ENCODE measurements around the gene PRKCH. TPM values are rescaled to one million over a fixed set of nuclear protein-coding genes. Genes with fewer than 3 reads are reported as not detected.

Gene PRKCH
- total and polyA plus RNA-seq, 2 of the 13 experiments (the other 11 are each of a cell fraction or from before 2014, with no cell fraction given): 0.48 to 1.3 TPM

GRCh38 chr14:61537563-61538463 is 216.4 kb downstream of the PRKCH start:
- in situ Hi-C loops (cut with HindIII; ENCODE audit: extremely low pct_ligation_motif_present, low pct_unique_long_range_greater_than_20kb): loop anchor here (10.0 kb wide), 1 partner anchor 63 kb away; no protein-coding TSS in a partner anchor
- Histone ChIP-seq H2AFZ (ENCODE audit: low read length) (no peak overlapping the region), H3K4me3 (replicated peaks in 1 of 3; ENCODE audit: insufficient read depth in 1 of 3, low read depth in 2 of 3, low read length in 3 of 3) (peak overlapping the region; percentile 2 to 44 (median 14); a peak in 3 of 6 replicates), H3K4me2 (ENCODE audit: low read depth, low read length) (peak overlapping the region; percentile 77), H3K4me1 (ENCODE audit: insufficient read depth, low read length) (peaks cover 66% of the 10 kb centered on the region), H3K9ac (ENCODE audit: insufficient read depth, low read depth, low read length) (peak overlapping the region; percentile 78), H3K27me3 (ENCODE audit: control insufficient read depth in 1 of 2, insufficient read depth in 2 of 2, low read length in 2 of 2) (no peaks in the 10 kb centered on the region), H3K9me3 (ENCODE audit: low read length) (no peaks in the 10 kb centered on the region), H3K79me2 (ENCODE audit: insufficient read depth, low read length) (no peaks in the 10 kb centered on the region), H3K36me3 (replicated peaks in 1 of 2; ENCODE audit: control insufficient read depth in 1 of 2, insufficient read depth in 2 of 2, low read length in 2 of 2) (no peaks in the 10 kb centered on the region), H4K20me1 (ENCODE audit: insufficient read depth, low read length) (no peaks in the 10 kb centered on the region), H3K27ac (ENCODE audit: extremely low read length, insufficient read depth, low read length) (peak overlapping the region; percentile 91)
- CTCF ChIA-PET (ENCODE audit: low intra/inter-chr PET ratio, low total read pairs): no interaction called here
- BruUV-seq (replicated peaks): TSS peak; percentile 86
- DNase-seq (ENCODE audit: low spot score): peak; percentile 97
- peak; percentile 90 for FAIRE-seq
- POLR2A ChIA-PET: interaction anchor here (1.0 to 5.6 kb wide), 14 partner anchors 9 to 224 kb away, joined by 3 to 146 read pairs (median 6); partner anchors contain the start of genes HIF1A and SNAPC1
- ATAC-seq: peak; percentile 87
- WGBS (ENCODE audit: low lambda C conversion rate): 5% methylated on average over 8 of the region's 8 CpGs
- intact Hi-C loops (cut with micrococcal nuclease; ENCODE audit: unreplicated experiment): loop anchor here (1.0 to 10.0 kb wide), 7 partner anchors 15 to 297 kb away; partner anchors contain the start of gene HIF1A
- no peak for TF ChIP-seq IKZF1 (IDR thresholded peaks at IDR 0.05)
- TF ChIP-seq HNF1A (IDR thresholded peaks at IDR 0.05; ENCODE audit: low read depth): peak; percentile 76
- TF ChIP-seq HNF1A (CRISPR knock-in tag; IDR thresholded peaks at IDR 0.05; ENCODE audit: borderline replicate concordance): peak; percentile 82
- TF ChIP-seq, protein P1, sequence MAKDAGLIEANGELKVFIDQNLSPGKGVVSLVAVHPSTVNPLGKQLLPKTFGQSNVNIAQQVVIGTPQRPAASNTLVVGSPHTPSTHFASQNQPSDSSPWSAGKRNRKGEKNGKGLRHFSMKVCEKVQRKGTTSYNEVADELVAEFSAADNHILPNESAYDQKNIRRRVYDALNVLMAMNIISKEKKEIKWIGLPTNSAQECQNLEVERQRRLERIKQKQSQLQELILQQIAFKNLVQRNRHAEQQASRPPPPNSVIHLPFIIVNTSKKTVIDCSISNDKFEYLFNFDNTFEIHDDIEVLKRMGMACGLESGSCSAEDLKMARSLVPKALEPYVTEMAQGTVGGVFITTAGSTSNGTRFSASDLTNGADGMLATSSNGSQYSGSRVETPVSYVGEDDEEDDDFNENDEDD (CRISPR knock-in tag; IDR thresholded peaks at IDR 0.05; ENCODE audit: borderline replicate concordance): no peak
- TF ChIP-seq GLI4 (CRISPR knock-in tag; IDR thresholded peaks at IDR 0.05; ENCODE audit: borderline replicate concordance): no peak
- no peak for TF ChIP-seq BCLAF1 (IDR thresholded peaks at IDR 0.05)
- no peak for TF ChIP-seq SAFB2 (CRISPR knock-in tag; IDR thresholded peaks at IDR 0.05; ENCODE audit: borderline replicate concordance, low read depth)
- TF ChIP-seq ARID5B (CRISPR knock-in tag; IDR thresholded peaks at IDR 0.05): peak; percentile 98
- TF ChIP-seq ZNF136 (CRISPR knock-in tag; IDR thresholded peaks at IDR 0.05; ENCODE audit: low read depth): no peak
